ENCODE measurements around the gene SPOCK3.

DNA sequence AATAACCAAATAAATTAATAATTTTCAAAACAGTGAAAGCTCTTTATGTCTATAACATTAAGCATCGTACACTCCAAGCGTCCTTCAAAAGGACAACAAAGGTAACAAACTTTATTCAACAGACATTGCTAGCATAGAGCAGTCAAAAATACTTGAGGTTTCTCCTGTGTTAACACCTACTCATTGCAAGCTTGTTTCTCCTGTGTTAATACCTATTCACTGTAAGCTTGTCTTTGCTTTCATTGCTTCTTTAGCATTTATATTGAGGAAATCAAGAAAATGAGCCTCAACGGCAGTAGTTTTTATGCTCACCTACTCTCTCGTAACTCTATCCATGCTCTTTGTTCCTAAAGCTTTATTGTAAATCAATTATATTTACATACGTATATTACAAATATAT, 3.5 kb downstream of the SPOCK3 start:
- TF ChIP-seq SMC3 (IDR thresholded peaks at IDR 0.05): no peak
- no peak for TF ChIP-seq RNF2 (IDR thresholded peaks at IDR 0.05; ENCODE audit: borderline replicate concordance, low read depth)
- no peak for TF ChIP-seq POLR2AphosphoS2 (conservative IDR thresholded peaks at IDR 0.05; ENCODE audit: low read length)
- TF ChIP-seq POLR2A (IDR thresholded peaks at IDR 0.05; ENCODE audit: low read length): no peak
- TF ChIP-seq, protein P1, sequence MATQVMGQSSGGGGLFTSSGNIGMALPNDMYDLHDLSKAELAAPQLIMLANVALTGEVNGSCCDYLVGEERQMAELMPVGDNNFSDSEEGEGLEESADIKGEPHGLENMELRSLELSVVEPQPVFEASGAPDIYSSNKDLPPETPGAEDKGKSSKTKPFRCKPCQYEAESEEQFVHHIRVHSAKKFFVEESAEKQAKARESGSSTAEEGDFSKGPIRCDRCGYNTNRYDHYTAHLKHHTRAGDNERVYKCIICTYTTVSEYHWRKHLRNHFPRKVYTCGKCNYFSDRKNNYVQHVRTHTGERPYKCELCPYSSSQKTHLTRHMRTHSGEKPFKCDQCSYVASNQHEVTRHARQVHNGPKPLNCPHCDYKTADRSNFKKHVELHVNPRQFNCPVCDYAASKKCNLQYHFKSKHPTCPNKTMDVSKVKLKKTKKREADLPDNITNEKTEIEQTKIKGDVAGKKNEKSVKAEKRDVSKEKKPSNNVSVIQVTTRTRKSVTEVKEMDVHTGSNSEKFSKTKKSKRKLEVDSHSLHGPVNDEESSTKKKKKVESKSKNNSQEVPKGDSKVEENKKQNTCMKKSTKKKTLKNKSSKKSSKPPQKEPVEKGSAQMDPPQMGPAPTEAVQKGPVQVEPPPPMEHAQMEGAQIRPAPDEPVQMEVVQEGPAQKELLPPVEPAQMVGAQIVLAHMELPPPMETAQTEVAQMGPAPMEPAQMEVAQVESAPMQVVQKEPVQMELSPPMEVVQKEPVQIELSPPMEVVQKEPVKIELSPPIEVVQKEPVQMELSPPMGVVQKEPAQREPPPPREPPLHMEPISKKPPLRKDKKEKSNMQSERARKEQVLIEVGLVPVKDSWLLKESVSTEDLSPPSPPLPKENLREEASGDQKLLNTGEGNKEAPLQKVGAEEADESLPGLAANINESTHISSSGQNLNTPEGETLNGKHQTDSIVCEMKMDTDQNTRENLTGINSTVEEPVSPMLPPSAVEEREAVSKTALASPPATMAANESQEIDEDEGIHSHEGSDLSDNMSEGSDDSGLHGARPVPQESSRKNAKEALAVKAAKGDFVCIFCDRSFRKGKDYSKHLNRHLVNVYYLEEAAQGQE (IDR thresholded peaks at IDR 0.05): no peak
- TF ChIP-seq, protein P2, sequence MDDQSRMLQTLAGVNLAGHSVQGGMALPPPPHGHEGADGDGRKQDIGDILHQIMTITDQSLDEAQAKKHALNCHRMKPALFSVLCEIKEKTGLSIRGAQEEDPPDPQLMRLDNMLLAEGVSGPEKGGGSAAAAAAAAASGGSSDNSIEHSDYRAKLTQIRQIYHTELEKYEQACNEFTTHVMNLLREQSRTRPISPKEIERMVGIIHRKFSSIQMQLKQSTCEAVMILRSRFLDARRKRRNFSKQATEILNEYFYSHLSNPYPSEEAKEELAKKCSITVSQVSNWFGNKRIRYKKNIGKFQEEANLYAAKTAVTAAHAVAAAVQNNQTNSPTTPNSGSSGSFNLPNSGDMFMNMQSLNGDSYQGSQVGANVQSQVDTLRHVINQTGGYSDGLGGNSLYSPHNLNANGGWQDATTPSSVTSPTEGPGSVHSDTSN (IDR thresholded peaks at IDR 0.05): no peak
- TF ChIP-seq, protein P3, sequence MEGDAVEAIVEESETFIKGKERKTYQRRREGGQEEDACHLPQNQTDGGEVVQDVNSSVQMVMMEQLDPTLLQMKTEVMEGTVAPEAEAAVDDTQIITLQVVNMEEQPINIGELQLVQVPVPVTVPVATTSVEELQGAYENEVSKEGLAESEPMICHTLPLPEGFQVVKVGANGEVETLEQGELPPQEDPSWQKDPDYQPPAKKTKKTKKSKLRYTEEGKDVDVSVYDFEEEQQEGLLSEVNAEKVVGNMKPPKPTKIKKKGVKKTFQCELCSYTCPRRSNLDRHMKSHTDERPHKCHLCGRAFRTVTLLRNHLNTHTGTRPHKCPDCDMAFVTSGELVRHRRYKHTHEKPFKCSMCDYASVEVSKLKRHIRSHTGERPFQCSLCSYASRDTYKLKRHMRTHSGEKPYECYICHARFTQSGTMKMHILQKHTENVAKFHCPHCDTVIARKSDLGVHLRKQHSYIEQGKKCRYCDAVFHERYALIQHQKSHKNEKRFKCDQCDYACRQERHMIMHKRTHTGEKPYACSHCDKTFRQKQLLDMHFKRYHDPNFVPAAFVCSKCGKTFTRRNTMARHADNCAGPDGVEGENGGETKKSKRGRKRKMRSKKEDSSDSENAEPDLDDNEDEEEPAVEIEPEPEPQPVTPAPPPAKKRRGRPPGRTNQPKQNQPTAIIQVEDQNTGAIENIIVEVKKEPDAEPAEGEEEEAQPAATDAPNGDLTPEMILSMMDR (IDR thresholded peaks at IDR 0.05): no peak
